MM.1S (cell line): ENCODE data around the gene SELENOO.

Source experiments
- CTCF ChIP-seq: fragments of 300-600 bp; sonication (generic); IDR thresholded peaks from 2 replicates; pipeline ENCODE4 v1.5.1; 2016; ENCODE audit warnings: antibody characterized with exemption, low read length, mixed read lengths
- EZH2 ChIP-seq: fragments of 300-600 bp; sonication (generic); optimal IDR thresholded peaks from 2 replicates; pipeline ENCODE3; 2017; ENCODE audit warnings: low read depth, mild to moderate bottlenecking, antibody characterized with exemption, low read length, mixed read lengths
- EZH2phosphoT487 ChIP-seq: fragments of 300-600 bp; sonication (generic); IDR thresholded peaks from 2 replicates; pipeline ENCODE4 v1.6.1; 2018; ENCODE audit warnings: antibody characterized with exemption, low read length

GRCh38 chr22:50178471-50178864 lies 22.3 kb upstream of the SELENOO start:
- TF ChIP-seq CTCF (no peak), EZH2 (no peak), EZH2phosphoT487 (no peak)
